ENCODE data around the gene COL4A2.

The COL4A2 gene

GRCh38 chr13:110517505-110518225 lies 210.6 kb downstream of the COL4A2 start:
- no peak overlapping the region for H2AK5ac ChIP-seq (ENCODE audit: low read depth, low read length)
- no peak overlapping the region for H2BK12ac ChIP-seq (ENCODE audit: low read length)

GRCh38 chr13:110518226-110518525 lies 211.1 kb downstream of the COL4A2 start:
- H2BK120ac ChIP-seq (ENCODE audit: low read depth, low read length), result no peak overlapping the region
- no peak overlapping the region for H3K4me3 ChIP-seq (ENCODE audit: low read length in 2 of 2)
- peaks cover 3 to 5% of the 10 kb centered on the region in 2 donors for H3K4me1 ChIP-seq (ENCODE audit: control insufficient read depth in 2 of 2, insufficient read depth in 1 of 2, low read depth in 1 of 2, low read length in 2 of 2)
- peak overlapping the region; percentile 44 for H3K23ac ChIP-seq (ENCODE audit: low read depth, low read length, poor library complexity)
- H3K14ac ChIP-seq (ENCODE audit: low read length), result no peak overlapping the region
- H3K36me3 ChIP-seq (replicated peaks in 1 of 2; ENCODE audit: control insufficient read depth in 2 of 2, insufficient read depth in 2 of 2, low read length in 2 of 2), result peaks cover 4 to 15% of the 10 kb centered on the region in 2 donors
- H2AFZ ChIP-seq (ENCODE audit: low read length), result no peak overlapping the region
- no peak overlapping the region for H2BK15ac ChIP-seq (ENCODE audit: low read length)
- whole genome bisulfite sequencing, 2 donors (ENCODE audit: extremely low coverage in 2 of 2, insufficient read length in 2 of 2, insufficient replicate concordance in 1 of 2), result no CpG with 5 or more reads among the region's 8 CpGs
- H2BK5ac ChIP-seq (ENCODE audit: low read length), result no peak overlapping the region
- peaks cover 0 to 15% of the 10 kb centered on the region in 2 donors for H3K9me3 ChIP-seq (replicated peaks in 1 of 2; ENCODE audit: control insufficient read depth in 2 of 2, insufficient read depth in 1 of 2, low read depth in 1 of 2, low read length in 2 of 2)
- H2BK12ac ChIP-seq (ENCODE audit: low read length), result no peak overlapping the region
- no peak overlapping the region for H3K4me2 ChIP-seq (ENCODE audit: insufficient read depth, low read length, poor library complexity, severe bottlenecking)
- H4K91ac ChIP-seq (ENCODE audit: low read depth, low read length, poor library complexity), result no peak overlapping the region
- H3K9ac ChIP-seq (ENCODE audit: low read depth, low read length, poor library complexity), result no peak overlapping the region
- H2AK5ac ChIP-seq (ENCODE audit: low read depth, low read length), result no peak overlapping the region
- no peaks in the 10 kb centered on the region for H3K79me1 ChIP-seq (ENCODE audit: low read depth, low read length)
- H3K27me3 ChIP-seq (ENCODE audit: control insufficient read depth in 3 of 3, insufficient read depth in 3 of 3, low read depth in 1 of 3, low read length in 3 of 3), result no peaks in the 10 kb centered on the region
- H3K27ac ChIP-seq (replicated peaks; ENCODE audit: low read length), result no peak overlapping the region
- H3K18ac ChIP-seq (ENCODE audit: low read length), result no peak overlapping the region
- no peak overlapping the region for H3K4ac ChIP-seq (ENCODE audit: low read length)
- H4K8ac ChIP-seq (ENCODE audit: low read depth, low read length), result no peak overlapping the region
- no peak for DNase-seq (ENCODE audit: low spot score)

More at GRCh38 chr13:110517505-110518225, 210.6 kb downstream of the COL4A2 start:
- no peaks in the 10 kb centered on the region for H3K27me3 ChIP-seq (ENCODE audit: control insufficient read depth in 3 of 3, insufficient read depth in 3 of 3, low read depth in 1 of 3, low read length in 3 of 3)
- peaks cover 3 to 5% of the 10 kb centered on the region in 2 donors for H3K4me1 ChIP-seq (ENCODE audit: control insufficient read depth in 2 of 2, insufficient read depth in 1 of 2, low read depth in 1 of 2, low read length in 2 of 2)
- no peak overlapping the region for H3K4me2 ChIP-seq (ENCODE audit: insufficient read depth, low read length, poor library complexity, severe bottlenecking)
- no peak overlapping the region for H2BK15ac ChIP-seq (ENCODE audit: low read length)
- peaks cover 0 to 15% of the 10 kb centered on the region in 2 donors for H3K9me3 ChIP-seq (replicated peaks in 1 of 2; ENCODE audit: control insufficient read depth in 2 of 2, insufficient read depth in 1 of 2, low read depth in 1 of 2, low read length in 2 of 2)
- no peak overlapping the region for H4K91ac ChIP-seq (ENCODE audit: low read depth, low read length, poor library complexity)
- no peak overlapping the region for H2BK120ac ChIP-seq (ENCODE audit: low read depth, low read length)
- H3K4ac ChIP-seq (ENCODE audit: low read length), result no peak overlapping the region
- H3K4me3 ChIP-seq (ENCODE audit: low read length in 2 of 2), result no peak overlapping the region
- H3K23ac ChIP-seq (ENCODE audit: low read depth, low read length, poor library complexity), result no peak overlapping the region
- no peak overlapping the region for H3K9ac ChIP-seq (ENCODE audit: low read depth, low read length, poor library complexity)
- no peak for DNase-seq (ENCODE audit: low spot score)
- no peak overlapping the region for H3K27ac ChIP-seq (replicated peaks; ENCODE audit: low read length)
- no CpG with 5 or more reads among the region's 7 CpGs for WGBS, 2 donors (ENCODE audit: extremely low coverage in 2 of 2, insufficient read length in 2 of 2, insufficient replicate concordance in 1 of 2)
- H2AFZ ChIP-seq (ENCODE audit: low read length), result no peak overlapping the region
- no peaks in the 10 kb centered on the region for H3K79me1 ChIP-seq (ENCODE audit: low read depth, low read length)
- no peak overlapping the region for H2BK5ac ChIP-seq (ENCODE audit: low read length)
- H3K18ac ChIP-seq (ENCODE audit: low read length), result no peak overlapping the region
- H4K8ac ChIP-seq (ENCODE audit: low read depth, low read length), result no peak overlapping the region
- H3K14ac ChIP-seq (ENCODE audit: low read length), result no peak overlapping the region
- peaks cover 4 to 19% of the 10 kb centered on the region in 2 donors for H3K36me3 ChIP-seq (replicated peaks in 1 of 2; ENCODE audit: control insufficient read depth in 2 of 2, insufficient read depth in 2 of 2, low read length in 2 of 2)

- Histone ChIP-seq H3K27me3 (ENCODE audit: control insufficient read depth in 3 of 3, insufficient read depth in 3 of 3, low read depth in 1 of 3, low read length in 3 of 3) (no peaks in the 10 kb centered on the region), H2BK12ac (ENCODE audit: low read length) (no peak overlapping the region), H3K36me3 (replicated peaks in 1 of 2; ENCODE audit: control insufficient read depth in 2 of 2, insufficient read depth in 2 of 2, low read length in 2 of 2) (peaks cover 4 to 11% of the 10 kb centered on the region in 2 donors), H3K79me1 (ENCODE audit: low read depth, low read length) (no peaks in the 10 kb centered on the region), H4K8ac (ENCODE audit: low read depth, low read length) (no peak overlapping the region), H3K4me2 (ENCODE audit: insufficient read depth, low read length, poor library complexity, severe bottlenecking) (no peak overlapping the region), H3K9me3 (replicated peaks in 1 of 2; ENCODE audit: control insufficient read depth in 2 of 2, insufficient read depth in 1 of 2, low read depth in 1 of 2, low read length in 2 of 2) (peaks cover 0 to 15% of the 10 kb centered on the region in 2 donors), H2BK120ac (ENCODE audit: low read depth, low read length) (no peak overlapping the region), H2AFZ (ENCODE audit: low read length) (no peak overlapping the region), H3K4me3 (ENCODE audit: low read length in 2 of 2) (no peak overlapping the region), H2BK5ac (ENCODE audit: low read length) (no peak overlapping the region), H2AK5ac (ENCODE audit: low read depth, low read length) (peak overlapping the region; percentile 10), H3K23ac (ENCODE audit: low read depth, low read length, poor library complexity) (peak overlapping the region; percentile 44), H2BK15ac (ENCODE audit: low read length) (peak overlapping the region; percentile 30), H3K27ac (replicated peaks; ENCODE audit: low read length) (no peak overlapping the region), H3K14ac (ENCODE audit: low read length) (peak overlapping the region; percentile 12), H4K91ac (ENCODE audit: low read depth, low read length, poor library complexity) (no peak overlapping the region), H3K4me1 (ENCODE audit: control insufficient read depth in 2 of 2, insufficient read depth in 1 of 2, low read depth in 1 of 2, low read length in 2 of 2) (peaks cover 3 to 5% of the 10 kb centered on the region in 2 donors), H3K18ac (ENCODE audit: low read length) (peak overlapping the region; percentile 67), H3K4ac (ENCODE audit: low read length) (no peak overlapping the region), H3K9ac (ENCODE audit: low read depth, low read length, poor library complexity) (no peak overlapping the region)
- DNase-seq (ENCODE audit: low spot score), result no peak
- no CpG with 5 or more reads among the region's 11 CpGs for WGBS, 2 donors (ENCODE audit: extremely low coverage in 2 of 2, insufficient read length in 2 of 2, insufficient replicate concordance in 1 of 2)
Observed at GRCh38 chr13:110518571-110518970, 211.5 kb downstream of the COL4A2 start.

DNA sequence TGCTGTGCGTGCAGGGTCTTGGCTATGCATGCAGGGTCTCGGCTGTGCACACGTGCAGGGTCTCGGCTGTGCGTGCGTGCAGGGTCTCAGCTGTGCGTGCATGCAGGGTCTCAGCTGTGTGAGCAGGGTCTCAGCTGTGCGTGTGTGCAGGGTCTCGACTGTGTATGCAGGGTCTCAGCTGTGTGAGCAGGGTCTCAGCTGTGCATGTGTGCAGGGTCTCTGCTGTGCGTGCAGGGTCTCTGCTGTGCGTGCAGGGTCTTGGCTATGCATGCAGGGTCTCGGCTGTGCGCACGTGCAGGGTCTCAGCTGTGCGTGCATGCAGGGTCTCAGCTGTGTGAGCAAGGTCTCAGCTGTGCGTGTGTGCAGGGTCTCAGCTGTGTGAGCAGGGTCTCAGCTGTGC lies 212.0 kb downstream of the COL4A2 start:
- H3K23ac ChIP-seq (ENCODE audit: low read depth, low read length, poor library complexity), result peak overlapping the region; percentile 44
- H3K36me3 ChIP-seq (replicated peaks in 1 of 2; ENCODE audit: control insufficient read depth in 2 of 2, insufficient read depth in 2 of 2, low read length in 2 of 2), result peaks cover 1 to 6% of the 10 kb centered on the region in 2 donors
- no peaks in the 10 kb centered on the region for H3K27me3 ChIP-seq (ENCODE audit: control insufficient read depth in 3 of 3, insufficient read depth in 3 of 3, low read depth in 1 of 3, low read length in 3 of 3)
- H3K4ac ChIP-seq (ENCODE audit: low read length), result no peak overlapping the region
- no peak overlapping the region for H3K9ac ChIP-seq (ENCODE audit: low read depth, low read length, poor library complexity)
- no peak overlapping the region for H2BK12ac ChIP-seq (ENCODE audit: low read length)
- no peak overlapping the region for H3K4me2 ChIP-seq (ENCODE audit: insufficient read depth, low read length, poor library complexity, severe bottlenecking)
- H4K91ac ChIP-seq (ENCODE audit: low read depth, low read length, poor library complexity), result no peak overlapping the region
- no peak overlapping the region for H2BK5ac ChIP-seq (ENCODE audit: low read length)
- H3K18ac ChIP-seq (ENCODE audit: low read length), result peak overlapping the region; percentile 22
- no peak for DNase-seq (ENCODE audit: low spot score)
- no peak overlapping the region for H4K8ac ChIP-seq (ENCODE audit: low read depth, low read length)
- peak overlapping the region; percentile 30 for H2BK15ac ChIP-seq (ENCODE audit: low read length)
- no peak overlapping the region for H2BK120ac ChIP-seq (ENCODE audit: low read depth, low read length)
- no peaks in the 10 kb centered on the region for H3K79me1 ChIP-seq (ENCODE audit: low read depth, low read length)
- no peak overlapping the region for H3K4me3 ChIP-seq (ENCODE audit: low read length in 2 of 2)
- no peak overlapping the region for H2AFZ ChIP-seq (ENCODE audit: low read length)
- H3K9me3 ChIP-seq (replicated peaks in 1 of 2; ENCODE audit: control insufficient read depth in 2 of 2, insufficient read depth in 1 of 2, low read depth in 1 of 2, low read length in 2 of 2), result peaks cover 0 to 12% of the 10 kb centered on the region in 2 donors
- no CpG with 5 or more reads among the region's 16 CpGs for WGBS, 2 donors (ENCODE audit: extremely low coverage in 2 of 2, insufficient read length in 2 of 2, insufficient replicate concordance in 1 of 2)
- peak overlapping the region; percentile 12 for H3K14ac ChIP-seq (ENCODE audit: low read length)
- peak overlapping the region; percentile 10 for H2AK5ac ChIP-seq (ENCODE audit: low read depth, low read length)
- peaks cover 3 to 5% of the 10 kb centered on the region in 2 donors for H3K4me1 ChIP-seq (ENCODE audit: control insufficient read depth in 2 of 2, insufficient read depth in 1 of 2, low read depth in 1 of 2, low read length in 2 of 2)
- H3K27ac ChIP-seq (replicated peaks; ENCODE audit: low read length), result no peak overlapping the region
